GM19035 (cell line): ENCODE results near the gene LIN7C.
"Not testable (repeated sequence)": the region's sequence is repeated elsewhere in the genome, so short reads cannot be mapped to it uniquely, and the experiment has no call there.

Experiments
- ATAC-seq: cut with Tn5 transposase; IDR thresholded peaks from one replicate; pipeline ENCODE4 v1.9.1; 2021; ENCODE audit not compliant: unreplicated experiment

The LIN7C gene

DNA sequence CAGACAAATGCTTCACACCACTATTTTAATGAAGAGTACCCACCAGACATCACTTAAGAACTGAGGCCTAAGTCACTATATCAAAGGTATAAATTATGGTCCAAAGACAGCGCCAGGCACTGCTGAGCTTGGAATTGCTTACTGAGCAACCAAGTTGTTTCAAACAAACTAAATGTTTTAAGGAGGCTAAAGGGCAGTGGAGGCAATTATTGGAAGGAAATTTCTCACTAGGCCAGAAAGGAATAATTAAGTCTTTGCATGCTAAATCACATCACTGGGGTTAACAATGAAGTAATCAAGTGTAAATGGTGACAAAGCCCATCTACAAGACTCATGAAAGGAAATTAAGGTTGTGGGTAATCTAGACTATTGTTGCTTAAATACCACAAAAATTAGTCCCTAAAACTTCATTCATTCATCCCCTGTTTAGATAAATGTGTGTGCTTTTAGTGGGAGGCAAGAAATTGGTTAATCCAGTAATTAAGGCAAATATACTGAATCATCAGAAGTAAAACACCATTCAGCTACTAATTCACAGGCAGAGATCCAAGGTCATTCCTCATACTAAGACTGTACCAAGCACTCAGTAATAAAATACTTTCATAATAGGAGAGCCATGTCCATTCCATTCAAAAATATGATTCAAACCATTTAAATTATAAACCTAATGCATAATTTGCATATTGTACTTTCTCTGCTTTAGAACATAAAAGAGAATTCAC is 55.2 kb downstream of the LIN7C start:
- no peak for ATAC-seq

DNA sequence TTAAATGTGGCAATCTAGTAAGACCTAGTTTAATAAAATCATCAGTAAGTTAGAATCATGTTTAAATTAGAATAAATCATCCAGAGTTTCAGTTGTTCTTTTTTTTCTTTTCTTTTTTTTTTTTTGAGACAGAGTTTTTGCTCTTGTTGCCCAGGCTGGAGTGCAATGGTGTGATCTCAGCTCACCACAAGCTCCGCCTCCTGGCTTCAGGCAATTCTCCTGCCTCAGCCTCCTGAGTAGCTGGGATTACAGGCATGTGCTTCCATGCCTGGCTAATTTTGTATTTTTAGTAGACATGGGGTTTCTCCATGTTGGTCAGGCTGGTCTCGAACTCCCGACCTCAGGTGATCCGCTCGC is 58.4 kb downstream of the LIN7C start:
- not testable (repeated sequence) for ATAC-seq

DNA sequence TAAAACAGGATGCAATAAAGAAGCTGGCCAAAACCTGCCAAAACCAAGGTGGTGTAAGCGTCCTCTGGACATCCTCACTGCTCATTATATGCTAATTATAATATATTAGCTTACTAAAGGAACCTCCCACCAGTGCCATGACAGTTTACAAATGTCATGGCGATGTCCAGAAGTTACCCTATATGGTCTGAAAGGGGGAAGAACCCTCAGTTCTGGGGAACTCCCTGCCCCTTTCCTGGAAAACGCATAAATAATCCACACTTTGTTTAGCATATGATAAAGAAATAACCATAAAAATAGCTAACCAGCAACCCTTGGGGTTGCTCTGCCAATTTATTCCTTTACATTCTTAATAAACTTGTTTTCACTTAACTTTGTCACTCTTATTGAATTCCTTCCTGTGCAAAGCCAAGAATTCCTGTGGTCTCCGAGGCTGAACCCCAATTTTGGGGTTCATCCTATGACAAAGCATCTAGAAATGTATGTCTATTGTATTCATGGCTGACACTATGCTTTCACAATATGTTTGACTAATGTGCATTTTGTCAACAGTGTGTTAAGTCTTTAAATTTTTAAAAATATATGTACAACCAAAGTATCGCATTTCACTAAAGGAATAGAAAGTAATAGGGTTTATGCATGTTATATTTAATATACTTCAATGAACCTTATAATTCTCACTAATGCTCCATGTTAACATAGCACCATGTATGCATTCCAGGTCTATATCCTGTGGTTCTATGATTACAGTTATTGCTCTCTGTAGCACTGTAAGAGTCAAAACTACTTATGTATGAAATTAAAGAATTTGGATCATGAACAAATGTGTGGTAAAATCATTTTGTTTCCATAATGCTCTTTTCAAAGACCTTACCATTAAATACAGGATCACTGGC is 59.0 kb downstream of the LIN7C start:
- ATAC-seq: no peak

GRCh38 chr11:27445625-27446024 is 60.9 kb downstream of the LIN7C start:
- ATAC-seq: no peak

DNA sequence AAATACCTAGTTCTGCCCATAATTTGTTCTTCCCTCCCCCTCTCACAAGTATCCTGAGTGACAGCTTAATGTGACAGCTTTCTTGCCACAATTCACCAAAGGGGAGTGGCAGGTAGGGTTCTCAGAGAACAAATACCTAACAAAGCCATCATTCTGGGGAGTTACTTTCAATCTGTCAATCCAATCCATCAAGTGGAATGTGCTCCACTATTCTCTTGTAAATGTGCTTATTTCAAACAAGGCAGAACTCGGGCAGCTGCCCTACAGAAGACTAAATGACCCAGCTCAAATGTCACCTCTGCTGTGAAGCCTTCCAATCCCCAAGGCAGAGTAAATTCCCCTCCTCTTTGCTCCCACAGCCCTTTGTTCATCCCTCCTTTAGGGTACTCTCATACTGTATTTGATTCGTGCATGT is 61.8 kb downstream of the LIN7C start:
- ATAC-seq: no peak
